T-helper 22 cell (primary cell): Measurements from ENCODE around the gene DRD1.

Source experiments
- DNase-seq: peaks from one replicate; pipeline ENCODE4 v3.0.0-alpha.2; 2020; ENCODE audit warnings: low read depth

Gene DRD1

GRCh38 chr5:175444060-175444904 lies at the start of gene DRD1:
DRD1 (minus strand) TSS chr5:175444182; CDS start chr5:175443099, 1,083 bp downstream.
- DNase-seq, result no peak

- DNase-seq, result no peak
These were observed 49.7 kb upstream of the DRD1 start for GRCh38 chr5:175493726-175494125.

- DNase-seq, result no peak
These were observed 49.3 kb upstream of the DRD1 start for GRCh38 chr5:175493260-175493659.

- DNase-seq, result no peak
These were observed 47.2 kb upstream of the DRD1 start for GRCh38 chr5:175491223-175491622.

- DNase-seq, result no peak
These were observed 45.9 kb upstream of the DRD1 start for GRCh38 chr5:175489693-175490443.

GRCh38 chr5:175487514-175488222 lies 43.7 kb upstream of the DRD1 start:
- DNase-seq, result no peak

GRCh38 chr5:175485631-175486030 lies 41.6 kb upstream of the DRD1 start:
- no peak for DNase-seq

GRCh38 chr5:175484829-175485228 lies 40.8 kb upstream of the DRD1 start:
- DNase-seq, result no peak

GRCh38 chr5:175484322-175484721 lies 40.3 kb upstream of the DRD1 start:
- DNase-seq, result no peak

- DNase-seq, result no peak
These were observed 39.4 kb upstream of the DRD1 start for GRCh38 chr5:175483337-175483736.

- DNase-seq, result no peak
These were observed 35.3 kb upstream of the DRD1 start for GRCh38 chr5:175479125-175479881.

GRCh38 chr5:175478384-175479124 lies 34.6 kb upstream of the DRD1 start, which contains the start of gene SFXN1:
SFXN1 (plus strand) TSS chr5:175478560; CDS start chr5:175492104, 13,544 bp downstream.
- DNase-seq, result peak; percentile 52

GRCh38 chr5:175478008-175478383 lies 34.0 kb upstream of the DRD1 start:
- no peak for DNase-seq

- DNase-seq, result no peak
These were observed 33.5 kb upstream of the DRD1 start for GRCh38 chr5:175477440-175477839.

GRCh38 chr5:175475248-175475647 lies 31.3 kb upstream of the DRD1 start:
- DNase-seq, result no peak

- DNase-seq, result no peak
These were observed 28.4 kb upstream of the DRD1 start for GRCh38 chr5:175472378-175472777.

GRCh38 chr5:175471628-175472027 lies 27.6 kb upstream of the DRD1 start:
- no peak for DNase-seq

- DNase-seq, result no peak
These were observed 27.2 kb upstream of the DRD1 start for GRCh38 chr5:175471196-175471595.

GRCh38 chr5:175470781-175471180 lies 26.8 kb upstream of the DRD1 start:
- no peak for DNase-seq

GRCh38 chr5:175469916-175470315 lies 25.9 kb upstream of the DRD1 start:
- no peak for DNase-seq

- no peak for DNase-seq
These were observed 24.9 kb upstream of the DRD1 start for GRCh38 chr5:175468892-175469291.
